Fibroblast of lung (primary cell): Measurements from ENCODE around the gene MAP3K8. TPM values are rescaled to one million over a fixed set of nuclear protein-coding genes. Genes with fewer than 3 reads are reported as not detected.
"Not testable (repeated sequence)": the region's sequence is repeated elsewhere in the genome, so short reads cannot be mapped to it uniquely, and the experiment has no call there.

Experiments used
- DNase-seq, 2 donors: peaks; one replicate each; pipeline versions ENCODE4 v3.0.0 to v3.0.0-alpha.2; 2010; ENCODE audit warnings: low read depth in 2 of 2
- H2AFZ ChIP-seq: 2 replicates; pipeline ENCODE4 v1.5.1; 2012; ENCODE audit warnings: low read length, control low read depth, inconsistent platforms
- H3K27ac ChIP-seq: 2 replicates; pipeline ENCODE4 v1.5.1; 2011; ENCODE audit warnings: low read length, control low read depth; ENCODE audit not compliant: insufficient read depth
- H3K27me3 ChIP-seq: 2 replicates; pipeline ENCODE4 v1.5.1; 2011; ENCODE audit warnings: mild to moderate bottlenecking, low read length; ENCODE audit not compliant: control insufficient read depth, insufficient read depth
- H3K36me3 ChIP-seq: 2 replicates; pipeline ENCODE4 v1.5.1; 2011; ENCODE audit warnings: low read length; ENCODE audit not compliant: control insufficient read depth, insufficient read depth
- H3K4me1 ChIP-seq: 2 replicates; pipeline ENCODE4 v1.5.1; 2011; ENCODE audit warnings: low read length; ENCODE audit not compliant: control insufficient read depth, insufficient read depth; ENCODE audit errors: extremely low read depth
- H3K4me2 ChIP-seq: 2 replicates; pipeline ENCODE4 v1.5.1; 2011; ENCODE audit warnings: low read length, control low read depth; ENCODE audit not compliant: insufficient read depth; ENCODE audit errors: extremely low read depth
- H3K4me3 ChIP-seq, 4 experiments: fragments of 200-600 bp in 1 of 4; sonication (generic) in 1 of 4; replicated peaks in 1 of 4; 2 replicates each; pipeline ENCODE4 v1.5.1; 2011 to 2016; ENCODE audit warnings: low read length in 4 of 4, low read depth in 3 of 4, mild to moderate bottlenecking in 3 of 4, control low read depth in 2 of 4, inconsistent platforms in 1 of 4, mixed read lengths in 1 of 4; ENCODE audit not compliant: insufficient read depth in 1 of 4; ENCODE audit errors: control extremely low read depth in 1 of 4
- H3K79me2 ChIP-seq: 2 replicates; pipeline ENCODE4 v1.5.1; 2012; ENCODE audit warnings: mild to moderate bottlenecking, low read length, inconsistent platforms; ENCODE audit not compliant: control insufficient read depth, insufficient read depth
- H3K9ac ChIP-seq: 2 replicates; pipeline ENCODE4 v1.5.1; 2011; ENCODE audit warnings: mild to moderate bottlenecking, low read length, control low read depth; ENCODE audit not compliant: insufficient read depth
- H3K9me3 ChIP-seq: 2 replicates; pipeline ENCODE4 v1.5.1; 2012; ENCODE audit warnings: low read depth, low read length; ENCODE audit not compliant: control insufficient read depth, insufficient read depth
- H4K20me1 ChIP-seq: 2 replicates; pipeline ENCODE4 v1.5.1; 2011; ENCODE audit warnings: low read length; ENCODE audit not compliant: control insufficient read depth, insufficient read depth; ENCODE audit errors: extremely low read depth
- CTCF ChIP-seq, 2 donors: IDR thresholded peaks in 1 of 2; conservative IDR thresholded peaks in 1 of 2; 1 replicate in 1 of 2; 2 replicates in 1 of 2; pipeline ENCODE4 v1.5.1; 2011 to 2012; ENCODE audit warnings: low read length in 2 of 2, control low read depth in 1 of 2, inconsistent platforms in 1 of 2, low read depth in 1 of 2, mild to moderate bottlenecking in 1 of 2
- EZH2 ChIP-seq: IDR thresholded peaks from 2 replicates; pipeline ENCODE4 v1.5.1; 2012; ENCODE audit warnings: low read length, control low read depth, mild to moderate bottlenecking; ENCODE audit errors: missing control alignments
- polyA plus RNA-seq, 2 donors: library from polyadenylated mRNA; depleted of rRNA in 1 of 2; stranded (reverse) in 1 of 2; unstranded in 1 of 2; fragments of >200 nt; gene quantifications; 2 replicates each; pipeline ENCODE4 v1.2.1, GENCODE V29; 2011 to 2012; ENCODE audit warnings: missing spikeins in 1 of 2
- total RNA-seq: library from RNA; depleted of rRNA; stranded (reverse); fragments of >200 nt; gene quantifications from 2 replicates; pipeline ENCODE4 v1.2.1, GENCODE V29; 2014

Gene MAP3K8
- total and polyA plus RNA-seq, 2 donors (not counting 1 experiment from before 2014, with no cell fraction given), result 20.0 to 52.6 TPM

GRCh38 chr10:30422151-30422695 is 11.8 kb upstream of the MAP3K8 start:
- H3K4me3 ChIP-seq, result no peak overlapping the region
- H3K27me3 ChIP-seq, result no peaks in the 10 kb centered on the region
- H3K27ac ChIP-seq, result no peak overlapping the region
- peaks cover 6% of the 10 kb centered on the region for H3K4me1 ChIP-seq
- H2AFZ ChIP-seq, result no peak overlapping the region
- no peak overlapping the region for H3K4me2 ChIP-seq
- TF ChIP-seq EZH2, result no peak
- TF ChIP-seq CTCF (conservative IDR thresholded peaks at IDR 0.05 in 1 of 2, IDR thresholded peaks at IDR 0.05 in 1 of 2; ENCODE audit: low read depth in 1 of 2, low read length in 2 of 2), result no peak
- H3K9me3 ChIP-seq, result no peaks in the 10 kb centered on the region
- H4K20me1 ChIP-seq, result no peaks in the 10 kb centered on the region
- DNase-seq, result no peak
- H3K79me2 ChIP-seq, result no peaks in the 10 kb centered on the region
- no peak overlapping the region for H3K9ac ChIP-seq
- H3K36me3 ChIP-seq, result no peaks in the 10 kb centered on the region

- TF ChIP-seq EZH2 (no peak), CTCF (conservative IDR thresholded peaks at IDR 0.05 in 1 of 2, IDR thresholded peaks at IDR 0.05 in 1 of 2; ENCODE audit: low read depth in 1 of 2, low read length in 2 of 2) (no peak)
- H3K36me3 ChIP-seq, result no peaks in the 10 kb centered on the region
- no peak overlapping the region for H3K4me3 ChIP-seq
- peaks cover 6% of the 10 kb centered on the region for H3K4me1 ChIP-seq
- H4K20me1 ChIP-seq, result no peaks in the 10 kb centered on the region
- peak overlapping the region; percentile 62 for H3K27ac ChIP-seq
- DNase-seq, result peak; percentile 77 to 84
- H3K4me2 ChIP-seq, result no peak overlapping the region
- no peaks in the 10 kb centered on the region for H3K79me2 ChIP-seq
- H2AFZ ChIP-seq, result peak overlapping the region; percentile 3
- H3K27me3 ChIP-seq, result no peaks in the 10 kb centered on the region
- H3K9me3 ChIP-seq, result no peaks in the 10 kb centered on the region
- H3K9ac ChIP-seq, result no peak overlapping the region
These were observed 10.9 kb upstream of the MAP3K8 start for GRCh38 chr10:30422981-30423654.

- H3K4me3 ChIP-seq, H3K4me2 ChIP-seq, H3K9me3 ChIP-seq, H4K20me1 ChIP-seq, H3K9ac ChIP-seq, H3K36me3 ChIP-seq, H3K4me1 ChIP-seq, H3K79me2 ChIP-seq, H3K27me3 ChIP-seq: not testable (repeated sequence)
- peak overlapping the region; percentile 21 for H2AFZ ChIP-seq
- peak overlapping the region; percentile 62 for H3K27ac ChIP-seq
- peak in 1 of 2 donors; percentile 69 for DNase-seq
These were observed 10.2 kb upstream of the MAP3K8 start for GRCh38 chr10:30423655-30424275.
